K562 (cell line): ENCODE data around the gene GDF15. TPM values are rescaled to one million over a fixed set of nuclear protein-coding genes. Genes with fewer than 3 reads are reported as not detected.

ENCODE experiments used
- GTF2E2 ChIP-seq: fragments of 200-800 bp; sonication (Bioruptor generic); IDR thresholded peaks from 2 replicates; pipeline ENCODE4 v1.6.1; 2016; ENCODE audit warnings: missing genetic modification characterization, missing compliant biosample characterization
- HDAC1 ChIP-seq, 2 experiments: fragments of 450-650 bp; IDR thresholded peaks; 2 replicates each; pipeline ENCODE4 v1.6.1; 2016 to 2017; ENCODE audit warnings: inconsistent platforms in 1 of 2, mild to moderate bottlenecking in 1 of 2, moderate library complexity in 1 of 2
- MAZ ChIP-seq, 2 experiments: fragments of 450-650 bp in 1 of 2; sonication (generic) in 1 of 2; formaldehyde crosslinking; IDR thresholded peaks in 1 of 2; conservative IDR thresholded peaks in 1 of 2; 2 replicates each; pipeline versions ENCODE4 v1.4.0 to v1.5.0; 2020; ENCODE audit warnings: mild to moderate bottlenecking in 1 of 2, missing genetic modification reagents in 1 of 2
- POLR2A ChIP-seq: fragments of 450-650 bp; conservative IDR thresholded peaks from 2 replicates; pipeline ENCODE4 v1.6.1; 2016
- RAD51 ChIP-seq: fragments of 450-650 bp; IDR thresholded peaks from 2 replicates; pipeline ENCODE4 v1.7.1; 2016; ENCODE audit warnings: low read depth, mild to moderate bottlenecking, borderline replicate concordance
- RBM17 ChIP-seq: fragments of 200-400 bp; formaldehyde crosslinking; IDR thresholded peaks from 2 replicates; pipeline ENCODE4 v1.6.1; 2017; ENCODE audit warnings: low read depth, mild to moderate bottlenecking, low read length, borderline replicate concordance
- SAP30 ChIP-seq: fragments of 200-600 bp; sonication (generic); IDR thresholded peaks from 2 replicates; pipeline ENCODE4 v1.6.1; 2012; ENCODE audit warnings: borderline replicate concordance, low read depth, mild to moderate bottlenecking, moderate library complexity, low read length, control low read depth, inconsistent platforms; ENCODE audit not compliant: insufficient read depth, poor library complexity, severe bottlenecking
- SRF ChIP-seq, 2 experiments: fragments of 250-450, 450-650 bp in 1 of 2; sonication (Bioruptor Pico) in 1 of 2; sonication (generic) in 1 of 2; formaldehyde crosslinking; IDR thresholded peaks; 2 replicates each; pipeline versions ENCODE4 v1.5.0 to v1.5.1; 2020 to 2022; ENCODE audit warnings: mild to moderate bottlenecking in 1 of 2, missing genetic modification reagents in 1 of 2
- TFAP4 ChIP-seq: sonication (generic); formaldehyde crosslinking; IDR thresholded peaks from 2 replicates; pipeline ENCODE4 v1.8.0; 2022; ENCODE audit warnings: missing genetic modification reagents, mild to moderate bottlenecking, moderate library complexity, borderline replicate concordance
- ZBTB12 ChIP-seq: fragments of 250-450 bp; sonication (Bioruptor Pico); IDR thresholded peaks from 2 replicates; pipeline ENCODE4 v1.4.0; 2020
- ZNF124 ChIP-seq: sonication (generic); formaldehyde crosslinking; IDR thresholded peaks from 2 replicates; pipeline ENCODE4 v1.8.1; 2022; ENCODE audit warnings: missing genetic modification reagents
- polyA plus RNA-seq, 8 experiments: library from polyadenylated mRNA; depleted of rRNA in 4 of 8; stranded (reverse) in 5 of 8; unstranded in 3 of 8; fragments of >200 nt; fragmentation: Nextera tagmentation in 2 of 8; fragmentation: Illumina TruSeq in 1 of 8; extraction: Ambion mirVana in 2 of 8; extraction: Trizol in 1 of 8; gene quantifications; 2 replicates each; pipeline versions ENCODE4 v1.2.1 to v1.2.3, GENCODE V29; 2011 to 2014; ENCODE audit warnings: inconsistent platforms in 1 of 8, missing spikeins in 1 of 8
- total RNA-seq, 7 experiments: library from RNA; depleted of rRNA in 6 of 7; stranded (reverse); fragments of >200 nt in 6 of 7; fragmentation: Illumina TruSeq in 2 of 7; extraction: Trizol in 2 of 7; gene quantifications; 2 replicates each; pipeline versions ENCODE4 v1.2.1 to v1.2.3, GENCODE V29; 2011 to 2021; ENCODE audit warnings: low replicate concordance in 1 of 7
- TF ChIP-seq, protein P1 (sequence below), 2 experiments: IDR thresholded peaks in 1 of 2; conservative IDR thresholded peaks in 1 of 2; 2 replicates each; pipeline ENCODE4 v1.6.1; 2016; ENCODE audit warnings: low read depth in 2 of 2, mild to moderate bottlenecking in 1 of 2, missing compliant biosample characterization in 1 of 2, missing genetic modification characterization in 1 of 2, moderate library complexity in 1 of 2
- TF ChIP-seq, protein P2 (sequence below): sonication (generic); formaldehyde crosslinking; IDR thresholded peaks from 2 replicates; pipeline ENCODE4 v1.8.1; 2022; ENCODE audit warnings: missing genetic modification reagents
- TF ChIP-seq, protein P3 (sequence below): sonication (generic); formaldehyde crosslinking; IDR thresholded peaks from 2 replicates; pipeline ENCODE4 v1.8.1; 2022; ENCODE audit warnings: missing genetic modification reagents

Gene GDF15
- total and polyA plus RNA-seq, 9 of the 15 experiments (the other 6 are each of a cell fraction or from before 2014, with no cell fraction given) = 2.3 to 82.4 (median 12.5) TPM

GRCh38 chr19:18428787-18429674 is 43.1 kb downstream of the GDF15 start (continued):
- TF ChIP-seq TFAP4 (peak; percentile 76), ZBTB12 (CRISPR knock-in tag) (no peak), RAD51 (no peak), RBM17 (no peak), SRF (CRISPR knock-in tag; IDR thresholded peaks at IDR 0.05) (peak in 1 of 2 experiments; percentile 82; a peak in 1 of 4 replicates), SAP30 (peak; percentile 41), POLR2A (0 out of 2 replicates have a peak, but pooled peaks have one; percentile 0), MAZ (CRISPR knock-in tag; conservative IDR thresholded peaks at IDR 0.05 in 1 of 2, IDR thresholded peaks at IDR 0.05 in 1 of 2) (peak; percentile 67 to 82; a peak in 3 of 4 replicates), ZNF124 (CRISPR knock-in tag) (no peak), GTF2E2 (tag) (no peak), HDAC1 (IDR thresholded peaks at IDR 0.05) (peak in 1 of 2 experiments; percentile 67; a peak in 1 of 4 replicates)
- TF ChIP-seq, protein P1, sequence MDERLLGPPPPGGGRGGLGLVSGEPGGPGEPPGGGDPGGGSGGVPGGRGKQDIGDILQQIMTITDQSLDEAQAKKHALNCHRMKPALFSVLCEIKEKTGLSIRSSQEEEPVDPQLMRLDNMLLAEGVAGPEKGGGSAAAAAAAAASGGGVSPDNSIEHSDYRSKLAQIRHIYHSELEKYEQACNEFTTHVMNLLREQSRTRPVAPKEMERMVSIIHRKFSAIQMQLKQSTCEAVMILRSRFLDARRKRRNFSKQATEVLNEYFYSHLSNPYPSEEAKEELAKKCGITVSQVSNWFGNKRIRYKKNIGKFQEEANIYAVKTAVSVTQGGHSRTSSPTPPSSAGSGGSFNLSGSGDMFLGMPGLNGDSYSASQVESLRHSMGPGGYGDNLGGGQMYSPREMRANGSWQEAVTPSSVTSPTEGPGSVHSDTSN (CRISPR knock-in tag; IDR thresholded peaks at IDR 0.05; ENCODE audit: low read depth) = peak; percentile 81
- TF ChIP-seq, protein P1 (tag; conservative IDR thresholded peaks at IDR 0.05; ENCODE audit: low read depth) = peak; percentile 79
- TF ChIP-seq, protein P2, sequence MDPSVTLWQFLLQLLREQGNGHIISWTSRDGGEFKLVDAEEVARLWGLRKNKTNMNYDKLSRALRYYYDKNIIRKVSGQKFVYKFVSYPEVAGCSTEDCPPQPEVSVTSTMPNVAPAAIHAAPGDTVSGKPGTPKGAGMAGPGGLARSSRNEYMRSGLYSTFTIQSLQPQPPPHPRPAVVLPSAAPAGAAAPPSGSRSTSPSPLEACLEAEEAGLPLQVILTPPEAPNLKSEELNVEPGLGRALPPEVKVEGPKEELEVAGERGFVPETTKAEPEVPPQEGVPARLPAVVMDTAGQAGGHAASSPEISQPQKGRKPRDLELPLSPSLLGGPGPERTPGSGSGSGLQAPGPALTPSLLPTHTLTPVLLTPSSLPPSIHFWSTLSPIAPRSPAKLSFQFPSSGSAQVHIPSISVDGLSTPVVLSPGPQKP = no peak
- TF ChIP-seq, protein P3, sequence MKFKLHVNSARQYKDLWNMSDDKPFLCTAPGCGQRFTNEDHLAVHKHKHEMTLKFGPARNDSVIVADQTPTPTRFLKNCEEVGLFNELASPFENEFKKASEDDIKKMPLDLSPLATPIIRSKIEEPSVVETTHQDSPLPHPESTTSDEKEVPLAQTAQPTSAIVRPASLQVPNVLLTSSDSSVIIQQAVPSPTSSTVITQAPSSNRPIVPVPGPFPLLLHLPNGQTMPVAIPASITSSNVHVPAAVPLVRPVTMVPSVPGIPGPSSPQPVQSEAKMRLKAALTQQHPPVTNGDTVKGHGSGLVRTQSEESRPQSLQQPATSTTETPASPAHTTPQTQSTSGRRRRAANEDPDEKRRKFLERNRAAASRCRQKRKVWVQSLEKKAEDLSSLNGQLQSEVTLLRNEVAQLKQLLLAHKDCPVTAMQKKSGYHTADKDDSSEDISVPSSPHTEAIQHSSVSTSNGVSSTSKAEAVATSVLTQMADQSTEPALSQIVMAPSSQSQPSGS (CRISPR knock-in tag) = no peak
